Measurements from ENCODE around the gene NDUFS6.

Gene NDUFS6

GRCh38 chr5:1850324-1851154 lies 49.3 kb downstream of the NDUFS6 start:
- H3K27ac ChIP-seq (ENCODE audit: low read depth, low read length) = no peak overlapping the region
- H3K27me3 ChIP-seq (ENCODE audit: control insufficient read depth, insufficient read depth, low read length) = peaks cover 97% of the 10 kb centered on the region
- no peak overlapping the region for H3K9ac ChIP-seq (ENCODE audit: low read length)
- H3K4me1 ChIP-seq (ENCODE audit: control insufficient read depth, insufficient read depth, low read length) = peaks cover 14% of the 10 kb centered on the region
- H3K36me3 ChIP-seq (ENCODE audit: control insufficient read depth, insufficient read depth, low read length) = no peaks in the 10 kb centered on the region
- H3K9me3 ChIP-seq (ENCODE audit: control insufficient read depth, insufficient read depth, low read depth, low read length) = no peaks in the 10 kb centered on the region
- H3K4me3 ChIP-seq (ENCODE audit: low read depth, low read length) = peak overlapping the region; percentile 57

GRCh38 chr5:1851290-1851934 lies 50.2 kb downstream of the NDUFS6 start:
- H3K27ac ChIP-seq (ENCODE audit: low read depth, low read length) = no peak overlapping the region
- H3K36me3 ChIP-seq (ENCODE audit: control insufficient read depth, insufficient read depth, low read length) = no peaks in the 10 kb centered on the region
- no peaks in the 10 kb centered on the region for H3K9me3 ChIP-seq (ENCODE audit: control insufficient read depth, insufficient read depth, low read depth, low read length)
- no peak overlapping the region for H3K9ac ChIP-seq (ENCODE audit: low read length)
- H3K4me1 ChIP-seq (ENCODE audit: control insufficient read depth, insufficient read depth, low read length) = peaks cover 14% of the 10 kb centered on the region
- peak overlapping the region; percentile 57 for H3K4me3 ChIP-seq (ENCODE audit: low read depth, low read length)
- H3K27me3 ChIP-seq (ENCODE audit: control insufficient read depth, insufficient read depth, low read length) = peaks cover 92% of the 10 kb centered on the region

GRCh38 chr5:1852324-1852947 lies 51.2 kb downstream of the NDUFS6 start:
- Histone ChIP-seq H3K27ac (ENCODE audit: low read depth, low read length) (no peak overlapping the region), H3K4me3 (ENCODE audit: low read depth, low read length) (no peak overlapping the region), H3K27me3 (ENCODE audit: control insufficient read depth, insufficient read depth, low read length) (peaks cover 82% of the 10 kb centered on the region), H3K4me1 (ENCODE audit: control insufficient read depth, insufficient read depth, low read length) (peaks cover 14% of the 10 kb centered on the region), H3K9me3 (ENCODE audit: control insufficient read depth, insufficient read depth, low read depth, low read length) (no peaks in the 10 kb centered on the region), H3K36me3 (ENCODE audit: control insufficient read depth, insufficient read depth, low read length) (no peaks in the 10 kb centered on the region), H3K9ac (ENCODE audit: low read length) (no peak overlapping the region)

- no peak overlapping the region for H3K4me3 ChIP-seq (ENCODE audit: low read depth, low read length)
- H3K4me1 ChIP-seq (ENCODE audit: control insufficient read depth, insufficient read depth, low read length) = peaks cover 14% of the 10 kb centered on the region
- no peak overlapping the region for H3K27ac ChIP-seq (ENCODE audit: low read depth, low read length)
- H3K36me3 ChIP-seq (ENCODE audit: control insufficient read depth, insufficient read depth, low read length) = no peaks in the 10 kb centered on the region
- H3K9ac ChIP-seq (ENCODE audit: low read length) = no peak overlapping the region
- H3K27me3 ChIP-seq (ENCODE audit: control insufficient read depth, insufficient read depth, low read length) = peaks cover 72% of the 10 kb centered on the region
- no peaks in the 10 kb centered on the region for H3K9me3 ChIP-seq (ENCODE audit: control insufficient read depth, insufficient read depth, low read depth, low read length)
Measured at GRCh38 chr5:1853531-1853930, 52.3 kb downstream of the NDUFS6 start.

- peaks cover 14% of the 10 kb centered on the region for H3K4me1 ChIP-seq (ENCODE audit: control insufficient read depth, insufficient read depth, low read length)
- H3K27me3 ChIP-seq (ENCODE audit: control insufficient read depth, insufficient read depth, low read length) = peaks cover 59% of the 10 kb centered on the region
- H3K4me3 ChIP-seq (ENCODE audit: low read depth, low read length) = no peak overlapping the region
- H3K9ac ChIP-seq (ENCODE audit: low read length) = no peak overlapping the region
- no peaks in the 10 kb centered on the region for H3K9me3 ChIP-seq (ENCODE audit: control insufficient read depth, insufficient read depth, low read depth, low read length)
- H3K27ac ChIP-seq (ENCODE audit: low read depth, low read length) = no peak overlapping the region
- no peaks in the 10 kb centered on the region for H3K36me3 ChIP-seq (ENCODE audit: control insufficient read depth, insufficient read depth, low read length)
Measured at GRCh38 chr5:1855075-1855474, 53.9 kb downstream of the NDUFS6 start.

- Histone ChIP-seq H3K4me3 (ENCODE audit: low read depth, low read length) (no peak overlapping the region), H3K27me3 (ENCODE audit: control insufficient read depth, insufficient read depth, low read length) (peaks cover 57% of the 10 kb centered on the region), H3K36me3 (ENCODE audit: control insufficient read depth, insufficient read depth, low read length) (no peaks in the 10 kb centered on the region), H3K27ac (ENCODE audit: low read depth, low read length) (no peak overlapping the region), H3K4me1 (ENCODE audit: control insufficient read depth, insufficient read depth, low read length) (peaks cover 11% of the 10 kb centered on the region), H3K9me3 (ENCODE audit: control insufficient read depth, insufficient read depth, low read depth, low read length) (no peaks in the 10 kb centered on the region), H3K9ac (ENCODE audit: low read length) (no peak overlapping the region)
Measured at GRCh38 chr5:1855596-1855995, 54.4 kb downstream of the NDUFS6 start.

- H3K27me3 ChIP-seq (ENCODE audit: control insufficient read depth, insufficient read depth, low read length) = peaks cover 46% of the 10 kb centered on the region
- no peak overlapping the region for H3K9ac ChIP-seq (ENCODE audit: low read length)
- no peaks in the 10 kb centered on the region for H3K9me3 ChIP-seq (ENCODE audit: control insufficient read depth, insufficient read depth, low read depth, low read length)
- H3K4me3 ChIP-seq (ENCODE audit: low read depth, low read length) = no peak overlapping the region
- no peaks in the 10 kb centered on the region for H3K36me3 ChIP-seq (ENCODE audit: control insufficient read depth, insufficient read depth, low read length)
- H3K27ac ChIP-seq (ENCODE audit: low read depth, low read length) = no peak overlapping the region
- peaks cover 3% of the 10 kb centered on the region for H3K4me1 ChIP-seq (ENCODE audit: control insufficient read depth, insufficient read depth, low read length)
Measured at GRCh38 chr5:1856596-1857255, 55.5 kb downstream of the NDUFS6 start.

- H3K27me3 ChIP-seq (ENCODE audit: control insufficient read depth, insufficient read depth, low read length) = peaks cover 42% of the 10 kb centered on the region
- H3K36me3 ChIP-seq (ENCODE audit: control insufficient read depth, insufficient read depth, low read length) = no peaks in the 10 kb centered on the region
- H3K9me3 ChIP-seq (ENCODE audit: control insufficient read depth, insufficient read depth, low read depth, low read length) = no peaks in the 10 kb centered on the region
- H3K4me1 ChIP-seq (ENCODE audit: control insufficient read depth, insufficient read depth, low read length) = no peaks in the 10 kb centered on the region
- H3K9ac ChIP-seq (ENCODE audit: low read length) = no peak overlapping the region
- H3K27ac ChIP-seq (ENCODE audit: low read depth, low read length) = no peak overlapping the region
- no peak overlapping the region for H3K4me3 ChIP-seq (ENCODE audit: low read depth, low read length)
Measured at GRCh38 chr5:1857256-1857600, 56.0 kb downstream of the NDUFS6 start.

GRCh38 chr5:1858436-1858835 lies 57.2 kb downstream of the NDUFS6 start:
- Histone ChIP-seq H3K9ac (ENCODE audit: low read length) (no peak overlapping the region), H3K27ac (ENCODE audit: low read depth, low read length) (no peak overlapping the region), H3K36me3 (ENCODE audit: control insufficient read depth, insufficient read depth, low read length) (no peaks in the 10 kb centered on the region), H3K27me3 (ENCODE audit: control insufficient read depth, insufficient read depth, low read length) (peaks cover 34% of the 10 kb centered on the region; the same call in 1 of the 2 replicates), H3K4me3 (ENCODE audit: low read depth, low read length) (no peak overlapping the region), H3K9me3 (ENCODE audit: control insufficient read depth, insufficient read depth, low read depth, low read length) (no peaks in the 10 kb centered on the region), H3K4me1 (ENCODE audit: control insufficient read depth, insufficient read depth, low read length) (no peaks in the 10 kb centered on the region)

- no peak overlapping the region for H3K27ac ChIP-seq (ENCODE audit: low read depth, low read length)
- H3K4me1 ChIP-seq (ENCODE audit: control insufficient read depth, insufficient read depth, low read length) = no peaks in the 10 kb centered on the region
- H3K9ac ChIP-seq (ENCODE audit: low read length) = no peak overlapping the region
- no peaks in the 10 kb centered on the region for H3K36me3 ChIP-seq (ENCODE audit: control insufficient read depth, insufficient read depth, low read length)
- no peak overlapping the region for H3K4me3 ChIP-seq (ENCODE audit: low read depth, low read length)
- peaks cover 30% of the 10 kb centered on the region; the same call in 1 of the 2 replicates for H3K27me3 ChIP-seq (ENCODE audit: control insufficient read depth, insufficient read depth, low read length)
- no peaks in the 10 kb centered on the region for H3K9me3 ChIP-seq (ENCODE audit: control insufficient read depth, insufficient read depth, low read depth, low read length)
Measured at GRCh38 chr5:1859099-1859498, 57.9 kb downstream of the NDUFS6 start.

All from HUES6 (cell line).